ENCODE results near the gene CASQ2. TPM values are rescaled to one million over a fixed set of nuclear protein-coding genes. Genes with fewer than 3 reads are reported as not detected.

Gene CASQ2
- total RNA-seq, 1 donor from 2014 or later, result 0.92 TPM

GRCh38 chr1:115727706-115728249 lies 40.7 kb downstream of the CASQ2 start:
- peak; percentile 57 for ATAC-seq

GRCh38 chr1:115726570-115726969 lies 41.9 kb downstream of the CASQ2 start:
- no peak for ATAC-seq

- ATAC-seq, result no peak
These were observed 42.4 kb downstream of the CASQ2 start for GRCh38 chr1:115726161-115726560.

GRCh38 chr1:115725600-115725999 lies 42.9 kb downstream of the CASQ2 start:
- ATAC-seq, result no peak

- ATAC-seq, result no peak
These were observed 44.8 kb downstream of the CASQ2 start for GRCh38 chr1:115723756-115724155.

- no peak for ATAC-seq
These were observed 46.3 kb downstream of the CASQ2 start for GRCh38 chr1:115722221-115722620.

- ATAC-seq, result no peak
These were observed 49.2 kb downstream of the CASQ2 start for GRCh38 chr1:115719285-115719684.

- ATAC-seq, result no peak
These were observed 50.3 kb downstream of the CASQ2 start for GRCh38 chr1:115718011-115718754.

GRCh38 chr1:115717541-115717940 lies 51.0 kb downstream of the CASQ2 start:
- ATAC-seq, result no peak

- ATAC-seq, result peak; percentile 91
These were observed 53.9 kb downstream of the CASQ2 start for GRCh38 chr1:115714572-115715141.

- no peak for ATAC-seq
These were observed 54.6 kb downstream of the CASQ2 start for GRCh38 chr1:115713906-115714305.

GRCh38 chr1:115712911-115713609 lies 55.5 kb downstream of the CASQ2 start:
- no peak for ATAC-seq

GRCh38 chr1:115710859-115711624 lies 57.5 kb downstream of the CASQ2 start:
- no peak for ATAC-seq

GRCh38 chr1:115706587-115707425 lies 61.7 kb downstream of the CASQ2 start:
- no peak for ATAC-seq

GRCh38 chr1:115705963-115706362 lies 62.6 kb downstream of the CASQ2 start:
- no peak for ATAC-seq

- ATAC-seq, result peak; percentile 81
These were observed 63.2 kb downstream of the CASQ2 start for GRCh38 chr1:115705085-115705951.

- no peak for ATAC-seq
These were observed 65.6 kb downstream of the CASQ2 start for GRCh38 chr1:115702959-115703358.

GRCh38 chr1:115701090-115701489 lies 67.4 kb downstream of the CASQ2 start:
- no peak for ATAC-seq

GRCh38 chr1:115697619-115698018 lies 70.9 kb downstream of the CASQ2 start:
- ATAC-seq, result no peak

GRCh38 chr1:115694805-115695204 lies 73.7 kb downstream of the CASQ2 start:
- ATAC-seq, result no peak

GRCh38 chr1:115692224-115692623 lies 76.3 kb downstream of the CASQ2 start:
- ATAC-seq, result no peak

Data from esophagus mucosa (tissue), 1 donor.